Prostate gland (tissue), 2 donors: ENCODE measurements around the gene PDE6A.

Experiments used
- POLR2AphosphoS5 ChIP-seq: sonication (generic); formaldehyde crosslinking; IDR thresholded peaks from one replicate; pipeline ENCODE4 v1.6.1; 2017; ENCODE audit warnings: antibody characterized with exemption
- TF ChIP-seq, protein P1 (sequence below), 4 experiments: fragments of 200-600 bp in 2 of 4; fragments of 450-650 bp in 2 of 4; sonication (generic) in 2 of 4; IDR thresholded peaks; 1 replicate in 3 of 4; 2 replicates in 1 of 4; pipeline ENCODE4 v1.5.1; 2016 to 2019; ENCODE audit warnings: antibody characterized with exemption in 4 of 4, mild to moderate bottlenecking in 2 of 4, moderate library complexity in 2 of 4

DNA sequence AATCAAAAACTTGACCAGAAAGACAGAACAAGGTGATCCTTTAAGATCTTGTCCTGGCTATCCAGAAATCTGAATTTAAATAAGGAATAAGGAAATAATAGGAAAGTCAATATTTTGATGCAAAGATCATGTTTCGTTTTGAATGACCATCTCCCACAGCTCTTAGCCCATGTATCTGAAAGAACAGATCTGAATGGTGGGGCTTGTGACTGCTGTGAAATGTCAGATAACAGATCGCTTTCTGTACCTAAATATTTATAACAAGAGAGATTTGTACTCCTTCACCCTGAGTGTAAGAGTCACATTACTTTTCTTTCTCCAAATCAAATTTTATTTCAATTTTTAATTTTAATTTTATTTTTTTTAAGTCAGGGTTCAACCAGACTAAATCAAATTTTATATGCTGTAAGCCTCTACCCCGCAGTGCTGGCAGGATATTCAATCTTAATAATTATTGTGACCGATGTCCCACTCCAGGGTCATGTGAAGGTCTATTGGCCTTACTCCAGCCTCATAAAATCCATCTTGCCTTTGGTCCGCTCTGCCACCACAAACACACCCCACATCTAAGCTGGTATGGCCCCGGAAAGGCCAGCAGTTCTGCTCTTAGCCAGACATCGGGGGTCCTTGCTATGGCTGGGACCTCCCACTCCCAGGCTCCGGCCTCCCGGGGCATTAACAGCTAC lies 9.0 kb upstream of the PDE6A start:
- TF ChIP-seq, protein P1, sequence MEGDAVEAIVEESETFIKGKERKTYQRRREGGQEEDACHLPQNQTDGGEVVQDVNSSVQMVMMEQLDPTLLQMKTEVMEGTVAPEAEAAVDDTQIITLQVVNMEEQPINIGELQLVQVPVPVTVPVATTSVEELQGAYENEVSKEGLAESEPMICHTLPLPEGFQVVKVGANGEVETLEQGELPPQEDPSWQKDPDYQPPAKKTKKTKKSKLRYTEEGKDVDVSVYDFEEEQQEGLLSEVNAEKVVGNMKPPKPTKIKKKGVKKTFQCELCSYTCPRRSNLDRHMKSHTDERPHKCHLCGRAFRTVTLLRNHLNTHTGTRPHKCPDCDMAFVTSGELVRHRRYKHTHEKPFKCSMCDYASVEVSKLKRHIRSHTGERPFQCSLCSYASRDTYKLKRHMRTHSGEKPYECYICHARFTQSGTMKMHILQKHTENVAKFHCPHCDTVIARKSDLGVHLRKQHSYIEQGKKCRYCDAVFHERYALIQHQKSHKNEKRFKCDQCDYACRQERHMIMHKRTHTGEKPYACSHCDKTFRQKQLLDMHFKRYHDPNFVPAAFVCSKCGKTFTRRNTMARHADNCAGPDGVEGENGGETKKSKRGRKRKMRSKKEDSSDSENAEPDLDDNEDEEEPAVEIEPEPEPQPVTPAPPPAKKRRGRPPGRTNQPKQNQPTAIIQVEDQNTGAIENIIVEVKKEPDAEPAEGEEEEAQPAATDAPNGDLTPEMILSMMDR (IDR thresholded peaks at IDR 0.05): no peak
- no peak for TF ChIP-seq POLR2AphosphoS5
